Stimulated activated CD4-positive, alpha-beta T cell treated with anti-CD3 and anti-CD28 coated beads, Interleukin-4, amount 100 ng/mL, for 48 hours (primary cell): ENCODE measurements around the gene ENOX1.
"Not testable (repeated sequence)": the region's sequence is repeated elsewhere in the genome, so short reads cannot be mapped to it uniquely, and the experiment has no call there.

Source experiments
- DNase-seq, 2 donors: peaks; one replicate each; pipeline ENCODE4 v3.0.0-alpha.2; 2020; ENCODE audit warnings: low read depth in 2 of 2

ENOX1 gene

DNA sequence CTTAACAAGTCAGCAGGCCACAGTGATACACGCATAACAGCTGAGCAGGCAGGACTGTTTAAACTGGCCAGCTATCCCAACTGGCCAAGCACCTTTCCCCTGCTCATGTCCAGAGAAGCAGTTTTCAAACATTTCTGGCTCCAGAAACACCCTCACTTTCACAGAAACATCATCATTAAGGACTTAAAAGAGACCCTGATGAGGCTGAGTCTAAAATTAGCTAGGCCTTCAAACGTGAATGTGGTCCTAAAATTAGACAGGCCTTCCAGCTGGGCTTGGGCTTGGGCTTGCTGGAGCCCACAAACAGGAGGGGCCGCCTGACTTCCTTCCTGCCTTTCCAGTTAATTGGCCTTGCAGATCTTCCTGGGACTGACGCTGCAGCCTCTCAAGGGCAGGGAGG is 429.2 kb downstream of the ENOX1 start:
- DNase-seq, result no peak

DNA sequence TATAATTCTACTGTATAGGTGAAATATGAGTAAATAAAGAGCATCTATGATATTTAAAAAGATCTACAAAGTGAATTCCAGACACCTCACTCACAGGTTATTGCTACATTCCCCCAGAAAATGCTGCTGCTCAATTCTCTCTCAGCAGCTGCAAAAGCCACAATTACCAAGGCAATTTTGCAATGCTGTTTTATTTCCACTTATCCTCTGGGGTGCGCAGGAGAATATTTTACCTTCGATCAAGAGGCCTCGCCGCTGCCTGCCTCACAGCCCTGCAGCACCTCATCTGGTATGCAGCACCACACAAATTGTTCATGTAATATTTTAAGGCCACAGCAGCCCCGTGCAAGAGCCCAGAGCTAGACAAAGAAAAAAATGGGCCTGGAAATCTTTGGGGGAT is 430.2 kb downstream of the ENOX1 start:
- no peak for DNase-seq

- no peak for DNase-seq
Observed at GRCh38 chr13:43355774-43356173, 431.0 kb downstream of the ENOX1 start.

GRCh38 chr13:43354153-43354945 is 432.4 kb downstream of the ENOX1 start:
- DNase-seq, result no peak

GRCh38 chr13:43353631-43354030 is 433.1 kb downstream of the ENOX1 start:
- no peak for DNase-seq

- DNase-seq, result not testable (repeated sequence)
Observed at GRCh38 chr13:43351612-43352011, 435.2 kb downstream of the ENOX1 start.

DNA sequence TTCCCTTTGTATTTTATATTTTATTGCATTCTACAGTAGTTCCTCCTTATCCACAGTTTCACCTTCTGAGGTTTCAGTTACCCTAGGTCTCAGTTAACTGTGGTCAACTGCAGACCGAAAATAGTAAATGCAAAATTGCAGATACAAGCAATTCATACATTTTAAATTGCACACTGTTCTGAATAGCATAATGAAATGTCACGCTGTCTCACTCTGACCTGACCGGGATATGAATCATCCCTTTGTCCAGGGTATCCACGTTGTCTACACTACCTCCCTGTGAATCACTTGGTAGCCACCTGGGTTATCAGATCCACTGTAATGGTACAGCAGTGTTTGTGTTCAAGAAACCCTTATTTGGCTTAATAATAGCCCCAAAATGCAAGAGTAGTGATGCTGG is 438.4 kb downstream of the ENOX1 start:
- no peak for DNase-seq

GRCh38 chr13:43347877-43348276 is 438.9 kb downstream of the ENOX1 start:
- no peak for DNase-seq

DNA sequence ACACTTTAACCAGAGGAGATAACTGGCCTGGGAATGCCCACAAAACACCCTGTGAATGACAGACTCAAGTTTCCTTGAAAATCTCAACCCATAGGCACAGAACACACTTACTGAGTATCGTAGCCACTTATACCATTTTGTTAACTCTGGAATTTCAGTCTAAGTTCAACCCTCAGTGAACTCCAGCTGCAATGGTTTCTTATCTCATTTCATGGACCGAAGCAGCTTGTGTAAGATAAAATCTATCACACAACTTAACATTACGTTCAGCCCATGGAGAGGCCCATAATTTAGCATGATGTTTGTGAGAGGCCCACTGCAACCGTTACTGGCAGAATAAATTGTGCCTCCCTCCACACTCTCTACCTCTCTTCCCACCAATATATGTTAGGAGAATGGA is 440.3 kb downstream of the ENOX1 start:
- DNase-seq, result no peak

DNA sequence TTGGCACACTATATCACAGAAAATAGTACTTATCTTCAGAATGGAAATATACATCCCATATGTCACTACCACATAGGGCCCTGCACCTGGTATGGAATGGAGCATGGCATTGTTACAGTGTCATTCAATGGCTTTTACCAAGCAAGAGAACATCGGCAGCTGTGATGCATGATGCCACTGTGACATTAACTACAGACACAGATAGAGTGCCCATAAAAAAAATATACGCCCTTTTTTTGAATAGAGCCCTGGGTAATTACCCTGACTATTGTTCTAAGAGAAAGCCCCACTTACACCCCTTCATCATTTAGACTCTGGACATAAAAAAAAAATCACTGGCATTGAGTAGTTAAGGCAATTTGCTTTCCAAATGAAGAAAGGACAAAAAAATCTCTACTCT is 443.1 kb downstream of the ENOX1 start:
- DNase-seq, result no peak

DNA sequence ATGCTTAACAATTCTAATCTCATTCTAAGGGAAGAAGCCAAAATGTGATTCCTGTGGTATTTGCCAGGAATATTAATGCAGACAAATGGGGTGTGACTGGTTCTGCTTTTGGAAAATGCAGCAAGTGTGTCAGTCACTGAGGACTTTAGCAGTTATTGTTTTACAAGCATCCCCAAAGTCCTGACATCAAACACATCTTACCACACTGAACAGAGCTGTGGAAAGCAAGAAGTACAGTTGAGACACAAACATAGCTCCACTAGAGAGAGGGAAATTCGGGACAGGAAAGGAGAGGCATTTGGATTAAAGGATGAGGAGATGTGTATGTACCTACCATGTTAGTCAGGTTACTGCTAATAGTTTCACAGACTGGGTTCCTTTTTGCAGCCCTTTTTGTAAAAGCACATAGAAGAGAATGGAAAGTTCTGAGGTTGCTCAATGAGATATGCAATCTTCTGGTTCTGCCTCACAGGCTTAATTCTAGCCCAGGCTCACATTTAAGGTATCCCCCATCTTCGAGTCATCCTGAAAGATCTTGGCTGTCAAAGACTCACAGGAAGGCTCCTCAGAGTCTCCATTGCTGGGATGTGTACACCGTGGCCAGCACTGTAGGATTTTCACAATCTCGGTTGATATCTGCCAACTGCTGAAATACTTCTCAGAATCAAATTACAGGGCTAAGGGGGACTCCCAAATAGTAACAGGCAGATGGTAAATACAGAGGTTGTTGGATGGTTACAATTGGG is 446.8 kb downstream of the ENOX1 start:
- DNase-seq, result no peak

GRCh38 chr13:43339145-43339804 is 447.5 kb downstream of the ENOX1 start:
- no peak for DNase-seq

DNA sequence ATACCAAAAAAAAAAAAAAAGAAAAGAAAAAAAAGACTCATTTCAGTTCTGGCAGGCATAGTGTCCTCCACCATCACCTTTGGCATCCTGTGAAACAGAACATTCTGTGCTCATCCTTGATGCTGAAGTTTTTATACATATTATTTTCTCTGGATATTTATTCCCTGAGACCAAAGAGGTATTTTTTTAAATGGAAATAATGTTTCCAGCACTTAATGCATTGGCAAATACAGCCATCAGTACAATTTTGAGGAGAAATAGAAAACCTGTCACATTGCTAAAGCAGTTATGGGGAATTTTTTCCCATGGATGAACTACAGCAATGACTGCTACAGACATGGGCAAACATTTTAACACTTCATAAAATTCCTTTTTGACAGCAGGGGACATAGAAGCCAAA is 451.0 kb downstream of the ENOX1 start:
- DNase-seq, result no peak

DNA sequence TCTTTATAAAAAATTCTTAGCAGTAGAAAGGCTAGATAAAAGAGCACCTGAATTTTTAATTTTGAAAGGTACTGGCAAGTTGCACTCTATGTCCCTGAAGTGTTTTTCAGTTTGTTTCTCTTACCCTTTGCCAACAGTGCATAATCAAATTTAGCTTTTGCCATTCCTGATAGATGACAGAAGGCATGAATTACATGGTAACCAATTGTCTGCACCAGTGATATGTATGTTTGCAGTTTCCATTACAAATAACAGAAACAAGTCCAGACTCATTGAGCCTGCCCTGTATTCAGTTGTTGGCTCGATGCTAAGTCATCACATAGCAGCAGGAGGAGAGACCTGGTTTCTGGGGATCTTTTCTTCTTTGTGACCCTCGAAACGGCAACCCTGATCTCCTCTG is 453.6 kb downstream of the ENOX1 start:
- no peak for DNase-seq

DNA sequence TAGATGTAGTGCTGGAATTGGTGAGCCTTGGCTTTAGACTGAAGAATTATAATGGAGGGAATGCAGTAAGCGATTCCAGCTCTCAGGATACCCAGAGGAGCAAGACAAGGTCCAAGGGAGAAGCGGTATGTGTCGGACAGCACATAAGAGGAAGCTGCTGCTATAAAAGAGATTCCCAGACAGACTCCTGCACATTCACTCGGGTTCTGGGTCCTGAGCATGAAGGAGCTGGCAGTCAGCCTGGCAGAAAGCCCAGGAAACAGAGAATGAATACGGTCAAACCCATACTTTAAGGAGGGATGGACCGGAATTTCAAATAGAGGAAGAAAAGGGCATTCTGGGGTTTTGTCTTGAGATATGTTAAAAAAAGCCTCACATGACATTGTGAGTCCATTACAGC is 455.1 kb downstream of the ENOX1 start:
- no peak for DNase-seq

DNA sequence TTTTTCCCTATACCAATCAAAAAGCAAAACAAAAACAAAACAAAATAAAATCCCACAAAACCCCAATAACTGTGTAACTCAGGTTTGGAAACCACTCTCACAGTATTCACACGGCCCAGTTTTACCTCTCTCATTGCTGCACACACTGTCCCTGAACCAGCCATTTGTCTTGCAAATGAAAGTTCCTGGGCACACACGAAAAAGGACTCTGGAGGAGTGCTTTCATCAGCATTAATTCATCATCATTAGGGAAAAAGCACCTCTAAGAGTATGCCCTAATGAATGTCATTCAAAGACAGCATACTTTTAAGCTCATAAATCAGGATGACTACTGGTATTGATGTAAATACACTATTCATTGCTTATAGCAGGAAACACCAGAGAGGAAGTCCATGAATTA is 457.1 kb downstream of the ENOX1 start:
- DNase-seq, result no peak

DNA sequence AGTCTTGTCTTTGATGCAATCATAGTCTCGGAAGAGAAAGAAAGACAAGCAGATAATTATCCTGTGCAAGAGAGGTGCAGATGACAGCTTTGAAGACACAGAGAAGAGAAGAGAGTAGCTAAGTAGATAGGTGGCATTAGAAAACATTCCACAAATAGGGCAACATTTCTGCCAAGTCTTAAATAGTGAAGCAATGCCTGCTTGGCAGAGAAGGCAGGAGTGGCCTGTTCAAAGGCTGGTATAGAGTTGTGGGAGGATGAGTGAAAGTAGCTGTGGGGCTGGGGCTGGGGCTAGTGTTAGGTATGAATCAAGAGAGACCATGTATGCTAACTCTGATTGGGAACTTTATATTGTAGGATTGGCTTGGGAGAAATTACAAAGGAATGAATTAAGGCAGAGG is 457.9 kb downstream of the ENOX1 start:
- DNase-seq, result no peak

DNA sequence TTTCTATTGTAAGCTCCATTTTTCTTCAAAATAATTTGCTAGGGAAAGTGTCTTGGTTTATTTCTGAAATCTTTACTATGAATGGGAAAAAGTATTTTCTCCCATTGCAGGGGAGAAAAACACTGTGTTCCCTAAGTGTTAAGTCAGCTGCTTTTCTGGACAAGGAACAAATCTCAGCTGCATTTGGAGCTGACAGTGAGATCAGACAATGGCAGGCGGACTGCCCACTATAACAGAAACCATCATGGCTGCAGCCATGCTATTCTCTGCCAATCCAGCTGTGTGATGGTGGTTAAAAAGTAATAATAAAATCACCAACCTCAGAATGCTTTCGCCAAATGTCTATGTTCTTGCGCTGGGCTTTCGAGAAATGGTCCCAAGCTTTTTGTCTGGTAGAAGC is 460.7 kb downstream of the ENOX1 start:
- no peak for DNase-seq

DNA sequence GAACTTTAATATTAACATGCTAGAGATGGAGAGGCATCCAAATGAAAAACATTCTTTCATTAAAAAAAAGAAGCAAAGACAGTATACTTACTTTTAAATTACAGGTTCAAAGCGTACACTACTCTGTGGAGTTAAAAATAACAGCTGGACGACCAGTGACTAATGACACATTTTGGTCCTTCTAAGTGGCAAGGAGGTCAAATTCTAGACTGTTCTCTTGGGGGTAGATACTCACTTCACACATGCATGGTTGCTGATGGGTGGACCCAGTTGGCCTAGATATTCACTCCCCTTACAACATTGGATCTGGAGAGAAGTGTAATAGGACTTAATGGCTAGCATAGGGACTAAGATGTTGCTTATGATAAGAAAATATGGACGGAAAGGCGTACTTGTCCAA is 461.1 kb downstream of the ENOX1 start:
- DNase-seq, result no peak

- no peak for DNase-seq
Observed at GRCh38 chr13:43324129-43324528, 462.6 kb downstream of the ENOX1 start.

- DNase-seq, result no peak
Observed at GRCh38 chr13:43319617-43320444, 466.9 kb downstream of the ENOX1 start.

DNA sequence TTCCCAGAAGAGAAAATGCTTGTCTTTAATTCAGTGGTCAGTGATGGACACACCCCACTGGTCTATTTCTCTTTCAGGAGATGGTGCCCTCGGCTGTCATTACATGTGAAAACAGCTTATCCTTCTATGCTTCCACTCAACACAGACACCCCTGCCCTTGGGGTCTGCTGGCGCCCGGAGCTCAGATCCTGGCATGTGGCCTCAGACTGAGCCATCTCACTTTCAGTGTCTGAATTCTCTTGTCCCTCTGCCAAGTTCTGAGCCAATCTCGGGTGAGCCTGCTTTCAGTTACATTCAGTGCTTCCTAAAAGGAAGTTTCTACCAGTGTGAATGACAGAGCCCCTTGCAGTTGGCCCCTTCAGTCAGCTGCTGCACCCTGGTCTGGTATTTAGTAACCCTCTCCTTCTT is 469.8 kb downstream of the ENOX1 start:
- DNase-seq, result no peak
